AG10803 (cell line): ENCODE measurements around the gene RASSF5.
A peak's percentile ranks its signal among the peaks of the same experiment; 100 is the strongest.

Experiments
- DNase-seq: peaks from one replicate; pipeline ENCODE4 v3.0.0; 2010; ENCODE audit warnings: low read depth
- H3K4me3 ChIP-seq: 2 replicates; pipeline ENCODE4 v1.5.1; 2011; ENCODE audit warnings: mild to moderate bottlenecking, low read length, control low read depth
- TF ChIP-seq, protein P1 (sequence below): conservative IDR thresholded peaks from 2 replicates; pipeline ENCODE4 v1.5.1; 2011; ENCODE audit warnings: mild to moderate bottlenecking, low read length, control low read depth, inconsistent platforms

The RASSF5 gene

DNA sequence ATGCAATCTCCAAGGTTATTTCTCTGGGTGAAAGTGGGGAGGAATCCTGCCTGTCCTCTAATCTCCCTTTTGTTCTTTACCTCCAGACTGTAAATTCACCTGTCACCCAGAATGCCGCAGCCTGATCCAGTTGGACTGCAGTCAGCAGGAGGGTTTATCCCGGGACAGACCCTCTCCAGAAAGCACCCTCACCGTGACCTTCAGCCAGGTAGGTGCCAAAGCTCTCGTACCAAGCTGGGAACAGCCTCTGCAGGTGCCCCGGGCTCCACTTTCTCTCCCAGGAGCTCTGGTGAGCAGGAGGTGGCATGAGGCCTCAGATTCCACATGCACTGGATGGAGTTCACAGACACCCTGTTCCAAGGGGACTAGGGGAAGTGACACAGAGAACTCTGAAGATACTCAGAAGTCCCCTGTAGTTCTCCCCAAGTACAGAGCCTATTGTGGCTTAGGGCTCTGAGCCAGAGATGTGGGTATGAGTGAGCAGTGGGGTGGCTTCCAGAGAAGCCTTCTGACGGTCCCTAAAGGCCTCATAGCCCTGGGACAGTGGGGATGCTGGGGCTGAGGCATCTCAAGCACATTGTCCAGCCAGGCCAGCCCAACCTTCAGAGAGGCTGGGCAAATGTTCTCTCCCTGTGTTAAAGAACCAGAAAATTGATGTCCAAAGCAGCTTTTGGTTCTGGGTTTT is 30.9 kb downstream of the RASSF5 start:
- H3K4me3 ChIP-seq = no peak overlapping the region
- no peak for DNase-seq
- TF ChIP-seq, protein P1, sequence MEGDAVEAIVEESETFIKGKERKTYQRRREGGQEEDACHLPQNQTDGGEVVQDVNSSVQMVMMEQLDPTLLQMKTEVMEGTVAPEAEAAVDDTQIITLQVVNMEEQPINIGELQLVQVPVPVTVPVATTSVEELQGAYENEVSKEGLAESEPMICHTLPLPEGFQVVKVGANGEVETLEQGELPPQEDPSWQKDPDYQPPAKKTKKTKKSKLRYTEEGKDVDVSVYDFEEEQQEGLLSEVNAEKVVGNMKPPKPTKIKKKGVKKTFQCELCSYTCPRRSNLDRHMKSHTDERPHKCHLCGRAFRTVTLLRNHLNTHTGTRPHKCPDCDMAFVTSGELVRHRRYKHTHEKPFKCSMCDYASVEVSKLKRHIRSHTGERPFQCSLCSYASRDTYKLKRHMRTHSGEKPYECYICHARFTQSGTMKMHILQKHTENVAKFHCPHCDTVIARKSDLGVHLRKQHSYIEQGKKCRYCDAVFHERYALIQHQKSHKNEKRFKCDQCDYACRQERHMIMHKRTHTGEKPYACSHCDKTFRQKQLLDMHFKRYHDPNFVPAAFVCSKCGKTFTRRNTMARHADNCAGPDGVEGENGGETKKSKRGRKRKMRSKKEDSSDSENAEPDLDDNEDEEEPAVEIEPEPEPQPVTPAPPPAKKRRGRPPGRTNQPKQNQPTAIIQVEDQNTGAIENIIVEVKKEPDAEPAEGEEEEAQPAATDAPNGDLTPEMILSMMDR = no peak

DNA sequence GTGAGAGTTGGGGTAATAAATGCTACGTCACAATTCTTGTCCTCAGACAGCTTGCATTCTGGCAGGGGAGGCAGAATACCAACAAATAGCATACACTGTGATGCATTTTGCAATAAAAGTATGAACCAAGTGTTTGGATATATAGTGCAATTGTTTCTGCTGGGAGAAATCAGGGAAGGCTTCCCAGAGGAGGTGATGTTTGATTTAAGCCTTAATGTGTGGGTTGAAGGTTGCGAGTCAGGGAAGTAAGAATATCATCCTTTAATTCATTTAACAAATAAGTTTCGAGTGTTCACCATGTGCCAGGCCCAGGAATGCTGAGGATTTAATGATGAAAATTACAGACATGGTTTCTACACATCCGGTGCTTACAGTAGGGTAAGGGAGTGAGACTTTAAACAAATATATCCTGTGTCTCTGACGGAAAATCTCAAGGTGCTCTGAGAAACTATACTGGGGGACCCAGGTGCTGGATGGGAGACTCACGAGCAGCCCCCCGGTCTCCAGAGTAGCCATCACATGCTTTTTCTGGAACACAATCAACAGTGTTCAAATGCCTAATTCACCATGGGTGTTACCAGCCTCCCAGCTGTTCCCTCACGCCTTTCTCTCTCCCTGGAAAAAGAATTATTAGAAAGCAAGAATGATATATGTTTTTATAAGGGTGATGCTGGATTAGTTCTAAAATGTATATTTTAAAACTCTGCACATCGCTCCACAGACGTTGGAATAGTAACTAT is 31.7 kb downstream of the RASSF5 start:
- H3K4me3 ChIP-seq = no peak overlapping the region
- TF ChIP-seq, protein P1 = no peak
- no peak for DNase-seq

DNA sequence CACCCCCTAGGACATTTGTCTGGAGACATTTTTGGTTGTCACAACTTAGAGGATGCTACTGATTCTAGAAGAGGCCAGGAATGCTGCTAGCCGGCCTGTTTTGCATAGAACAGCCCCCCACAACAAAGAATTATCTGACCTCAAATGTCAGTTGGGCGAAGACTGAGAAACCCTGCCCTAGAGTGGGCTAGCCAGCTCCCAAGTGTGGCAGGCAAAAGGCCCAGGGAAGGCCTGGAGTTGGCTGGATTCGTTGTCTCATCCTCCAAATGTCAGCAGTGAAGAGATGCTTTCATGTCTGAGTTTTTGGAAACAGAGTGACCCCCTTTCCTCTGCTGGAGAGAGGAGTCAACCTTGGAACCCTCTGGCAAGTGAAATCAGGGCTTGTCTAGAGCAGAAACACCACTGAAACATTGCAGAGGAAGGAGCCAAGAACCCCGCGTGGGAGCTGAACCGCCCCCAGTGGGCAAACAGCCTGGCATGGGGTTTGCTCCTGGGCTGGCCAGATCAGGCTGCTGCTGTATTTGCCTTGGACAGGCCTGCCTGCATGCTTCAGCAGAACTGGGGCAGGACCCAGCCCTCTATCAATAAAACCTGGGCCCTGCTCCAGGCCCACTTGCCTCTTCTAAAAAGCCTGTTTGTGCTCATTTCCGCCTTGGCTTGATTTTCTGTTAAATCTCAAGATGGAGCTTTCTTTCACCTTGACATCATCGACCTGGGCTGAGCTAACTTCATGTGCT is 32.9 kb downstream of the RASSF5 start:
- TF ChIP-seq, protein P1 = no peak
- H3K4me3 ChIP-seq = no peak overlapping the region
- no peak for DNase-seq

DNA sequence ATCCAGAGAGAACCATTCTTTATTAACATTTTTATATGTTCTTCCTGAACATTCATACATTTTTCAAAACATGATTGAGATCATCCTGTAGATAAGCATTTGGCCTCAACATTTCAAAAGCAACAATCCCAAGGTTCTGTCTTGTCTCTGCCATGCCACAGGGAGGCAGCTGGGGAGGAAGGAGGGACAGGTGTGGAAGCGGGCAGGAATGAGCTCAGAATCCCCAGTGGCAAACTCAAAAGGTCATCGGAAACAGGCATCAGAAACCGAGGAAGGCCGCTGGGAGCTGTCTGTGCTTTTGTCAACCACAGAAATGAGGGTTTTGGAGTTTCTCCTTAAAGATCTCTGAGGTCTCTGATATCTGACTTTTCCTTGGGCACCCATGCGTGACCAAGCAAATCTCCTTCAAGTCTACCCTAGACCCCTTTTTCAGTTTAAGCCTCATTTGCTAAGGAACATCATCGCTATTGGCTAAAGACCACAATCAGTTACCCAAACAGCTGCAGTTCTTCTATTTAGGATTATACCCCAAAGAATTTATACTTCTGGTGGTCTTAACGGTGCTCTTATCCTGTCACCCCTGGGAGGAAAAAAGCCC is 34.0 kb downstream of the RASSF5 start:
- no peak overlapping the region for H3K4me3 ChIP-seq
- TF ChIP-seq, protein P1 = no peak
- DNase-seq = no peak

DNA sequence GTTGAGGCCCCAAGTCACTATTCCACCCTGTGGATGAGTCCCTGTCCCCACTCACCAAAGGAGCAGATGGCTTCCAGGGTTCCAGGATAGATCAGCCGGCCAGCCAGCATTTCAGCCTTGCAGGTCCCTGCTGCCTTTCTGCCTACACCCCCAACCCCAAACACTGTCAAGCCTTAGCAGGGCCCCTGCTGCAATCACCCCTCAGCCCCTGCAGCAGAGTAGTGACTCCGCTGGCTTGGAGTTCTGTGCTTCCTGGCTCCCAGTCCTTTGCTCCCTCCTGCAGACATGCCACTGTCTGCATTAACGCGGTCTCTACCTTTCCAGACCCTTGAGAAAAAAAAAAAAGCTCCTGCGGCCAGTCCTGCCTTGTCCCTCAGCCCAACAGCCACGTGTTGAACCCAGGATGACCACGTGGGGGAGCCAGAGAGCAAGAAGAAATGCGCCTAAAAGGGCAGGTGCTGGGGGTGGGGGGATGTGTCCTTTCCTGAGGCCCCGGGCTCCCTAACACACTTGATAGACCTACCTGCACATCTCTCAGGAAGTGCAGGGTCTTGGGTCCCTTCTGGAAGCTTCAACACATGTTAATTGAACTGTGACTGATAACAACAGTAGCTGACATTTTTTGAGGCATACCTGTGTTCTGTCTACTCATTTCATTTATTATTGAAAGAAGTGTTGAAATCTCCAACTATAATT is 37.4 kb downstream of the RASSF5 start:
- DNase-seq = no peak
- H3K4me3 ChIP-seq = no peak overlapping the region
- TF ChIP-seq, protein P1 = peak; percentile 87

DNA sequence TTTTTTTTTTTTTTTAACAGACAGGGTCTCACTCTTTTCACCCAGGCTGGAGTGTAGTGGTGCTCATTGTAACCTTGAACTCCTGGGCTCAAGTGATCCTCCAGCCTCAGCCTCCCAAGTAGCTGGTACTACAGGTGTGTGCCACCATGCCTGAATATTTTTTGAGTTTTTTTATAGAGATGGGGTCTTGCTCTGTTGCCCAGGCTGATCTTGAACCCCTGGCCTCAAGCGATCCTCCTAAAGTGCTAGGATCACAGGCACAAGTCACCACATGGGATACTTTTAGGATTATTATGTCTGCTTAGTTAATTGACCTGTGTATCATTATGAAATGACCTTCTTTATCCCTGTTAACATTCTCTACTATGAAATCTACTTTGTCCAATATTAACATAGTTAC is 38.0 kb downstream of the RASSF5 start:
- H3K4me3 ChIP-seq = no peak overlapping the region
- DNase-seq = no peak
- TF ChIP-seq, protein P1 = no peak
